Measurements from ENCODE around the gene TUBGCP6.

DNA sequence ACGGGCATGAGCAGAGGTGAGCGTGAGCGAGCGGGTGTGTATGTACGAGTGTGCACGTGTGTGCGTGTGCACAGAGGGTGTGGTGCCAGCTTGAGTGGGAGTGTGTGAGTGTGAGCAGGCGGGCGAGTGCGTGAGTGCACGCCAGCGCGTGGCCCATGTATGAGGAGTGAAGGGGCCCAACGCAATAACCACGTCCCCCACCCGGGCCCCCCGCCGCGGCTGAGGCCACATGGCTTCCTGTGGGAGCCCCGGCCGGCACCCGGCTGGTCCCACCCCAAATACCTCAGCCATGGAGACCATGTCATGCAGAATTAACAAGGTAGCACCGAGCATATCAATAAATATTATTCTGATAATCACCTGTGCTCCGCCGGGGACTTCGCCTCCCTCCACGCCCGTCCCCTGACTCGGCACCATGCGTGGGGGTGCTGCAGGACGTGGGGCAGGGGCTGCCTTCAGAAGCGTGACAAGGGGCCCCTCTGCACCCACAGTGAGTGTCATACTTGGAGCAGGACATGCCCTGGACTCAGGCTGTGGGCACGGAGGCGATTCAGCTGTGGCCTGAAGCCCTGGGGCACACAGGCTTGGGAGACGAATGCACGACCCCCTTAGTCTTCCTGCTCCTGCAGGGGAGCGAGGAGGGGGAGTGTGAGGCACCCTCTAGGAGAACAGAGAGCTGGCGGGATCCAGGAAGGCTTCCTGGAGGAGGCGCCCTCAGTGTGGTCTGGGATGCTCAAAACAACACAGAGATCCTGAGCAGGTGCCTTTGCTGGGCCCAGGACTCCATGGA is 64.7 kb downstream of the TUBGCP6 start:
- TF ChIP-seq, protein P1, sequence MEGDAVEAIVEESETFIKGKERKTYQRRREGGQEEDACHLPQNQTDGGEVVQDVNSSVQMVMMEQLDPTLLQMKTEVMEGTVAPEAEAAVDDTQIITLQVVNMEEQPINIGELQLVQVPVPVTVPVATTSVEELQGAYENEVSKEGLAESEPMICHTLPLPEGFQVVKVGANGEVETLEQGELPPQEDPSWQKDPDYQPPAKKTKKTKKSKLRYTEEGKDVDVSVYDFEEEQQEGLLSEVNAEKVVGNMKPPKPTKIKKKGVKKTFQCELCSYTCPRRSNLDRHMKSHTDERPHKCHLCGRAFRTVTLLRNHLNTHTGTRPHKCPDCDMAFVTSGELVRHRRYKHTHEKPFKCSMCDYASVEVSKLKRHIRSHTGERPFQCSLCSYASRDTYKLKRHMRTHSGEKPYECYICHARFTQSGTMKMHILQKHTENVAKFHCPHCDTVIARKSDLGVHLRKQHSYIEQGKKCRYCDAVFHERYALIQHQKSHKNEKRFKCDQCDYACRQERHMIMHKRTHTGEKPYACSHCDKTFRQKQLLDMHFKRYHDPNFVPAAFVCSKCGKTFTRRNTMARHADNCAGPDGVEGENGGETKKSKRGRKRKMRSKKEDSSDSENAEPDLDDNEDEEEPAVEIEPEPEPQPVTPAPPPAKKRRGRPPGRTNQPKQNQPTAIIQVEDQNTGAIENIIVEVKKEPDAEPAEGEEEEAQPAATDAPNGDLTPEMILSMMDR (IDR thresholded peaks at IDR 0.05; ENCODE audit: poor library complexity, severe bottlenecking) = no peak
- TF ChIP-seq EZH2 (IDR thresholded peaks at IDR 0.05; ENCODE audit: borderline replicate concordance, insufficient read depth, low read length, poor library complexity, severe bottlenecking) (no peak), MXI1 (conservative IDR thresholded peaks at IDR 0.05; ENCODE audit: poor library complexity, severe bottlenecking) (no peak), EP300 (conservative IDR thresholded peaks at IDR 0.05; ENCODE audit: poor library complexity, severe bottlenecking) (no peak), POLR2AphosphoS5 (IDR thresholded peaks at IDR 0.05) (no peak)
- TF ChIP-seq, protein P2, sequence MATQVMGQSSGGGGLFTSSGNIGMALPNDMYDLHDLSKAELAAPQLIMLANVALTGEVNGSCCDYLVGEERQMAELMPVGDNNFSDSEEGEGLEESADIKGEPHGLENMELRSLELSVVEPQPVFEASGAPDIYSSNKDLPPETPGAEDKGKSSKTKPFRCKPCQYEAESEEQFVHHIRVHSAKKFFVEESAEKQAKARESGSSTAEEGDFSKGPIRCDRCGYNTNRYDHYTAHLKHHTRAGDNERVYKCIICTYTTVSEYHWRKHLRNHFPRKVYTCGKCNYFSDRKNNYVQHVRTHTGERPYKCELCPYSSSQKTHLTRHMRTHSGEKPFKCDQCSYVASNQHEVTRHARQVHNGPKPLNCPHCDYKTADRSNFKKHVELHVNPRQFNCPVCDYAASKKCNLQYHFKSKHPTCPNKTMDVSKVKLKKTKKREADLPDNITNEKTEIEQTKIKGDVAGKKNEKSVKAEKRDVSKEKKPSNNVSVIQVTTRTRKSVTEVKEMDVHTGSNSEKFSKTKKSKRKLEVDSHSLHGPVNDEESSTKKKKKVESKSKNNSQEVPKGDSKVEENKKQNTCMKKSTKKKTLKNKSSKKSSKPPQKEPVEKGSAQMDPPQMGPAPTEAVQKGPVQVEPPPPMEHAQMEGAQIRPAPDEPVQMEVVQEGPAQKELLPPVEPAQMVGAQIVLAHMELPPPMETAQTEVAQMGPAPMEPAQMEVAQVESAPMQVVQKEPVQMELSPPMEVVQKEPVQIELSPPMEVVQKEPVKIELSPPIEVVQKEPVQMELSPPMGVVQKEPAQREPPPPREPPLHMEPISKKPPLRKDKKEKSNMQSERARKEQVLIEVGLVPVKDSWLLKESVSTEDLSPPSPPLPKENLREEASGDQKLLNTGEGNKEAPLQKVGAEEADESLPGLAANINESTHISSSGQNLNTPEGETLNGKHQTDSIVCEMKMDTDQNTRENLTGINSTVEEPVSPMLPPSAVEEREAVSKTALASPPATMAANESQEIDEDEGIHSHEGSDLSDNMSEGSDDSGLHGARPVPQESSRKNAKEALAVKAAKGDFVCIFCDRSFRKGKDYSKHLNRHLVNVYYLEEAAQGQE (IDR thresholded peaks at IDR 0.05; ENCODE audit: borderline replicate concordance) = no peak

All from neural cell (in vitro differentiated cells).